ENCODE results near the gene DDX54. TPM values are rescaled to one million over a fixed set of nuclear protein-coding genes. Genes with fewer than 3 reads are reported as not detected.

Gene DDX54
- polyA plus RNA-seq, 1 donor, result 51.1 TPM

DNA sequence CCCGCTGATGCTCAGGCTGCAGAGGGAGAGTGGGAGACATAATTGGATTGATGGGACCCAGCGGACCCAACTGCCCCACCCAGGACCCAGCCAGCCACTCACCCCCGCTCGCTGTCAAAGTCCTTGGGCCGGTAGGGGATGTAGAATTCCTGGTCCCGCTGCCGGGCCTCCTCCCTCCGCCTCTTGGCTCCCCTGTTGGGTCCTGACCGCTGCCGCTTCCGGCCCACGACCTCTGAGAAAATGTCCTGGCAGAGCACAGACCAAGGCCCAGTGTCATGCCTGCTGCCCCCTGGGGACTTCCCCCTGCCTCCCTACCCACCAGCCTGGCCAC, 22.3 kb downstream of the DDX54 start:
- Histone ChIP-seq H3K9me3 (ENCODE audit: control insufficient read depth, low read depth, low read length) (no peaks in the 10 kb centered on the region), H3K27me3 (ENCODE audit: control insufficient read depth, insufficient read depth, low read length) (no peaks in the 10 kb centered on the region), H3K4me1 (ENCODE audit: control insufficient read depth, insufficient read depth, low read length) (no peaks in the 10 kb centered on the region), H3K27ac (ENCODE audit: low read length) (no peak overlapping the region), H3K36me3 (ENCODE audit: control insufficient read depth, insufficient read depth, low read length) (peaks cover 83% of the 10 kb centered on the region), H3K4me3 (ENCODE audit: low read length) (no peak overlapping the region)
- DNase-seq, result no peak
- WGBS (ENCODE audit: insufficient coverage, low lambda C conversion rate), result no CpG with 5 or more reads among the region's 12 CpGs

DNA sequence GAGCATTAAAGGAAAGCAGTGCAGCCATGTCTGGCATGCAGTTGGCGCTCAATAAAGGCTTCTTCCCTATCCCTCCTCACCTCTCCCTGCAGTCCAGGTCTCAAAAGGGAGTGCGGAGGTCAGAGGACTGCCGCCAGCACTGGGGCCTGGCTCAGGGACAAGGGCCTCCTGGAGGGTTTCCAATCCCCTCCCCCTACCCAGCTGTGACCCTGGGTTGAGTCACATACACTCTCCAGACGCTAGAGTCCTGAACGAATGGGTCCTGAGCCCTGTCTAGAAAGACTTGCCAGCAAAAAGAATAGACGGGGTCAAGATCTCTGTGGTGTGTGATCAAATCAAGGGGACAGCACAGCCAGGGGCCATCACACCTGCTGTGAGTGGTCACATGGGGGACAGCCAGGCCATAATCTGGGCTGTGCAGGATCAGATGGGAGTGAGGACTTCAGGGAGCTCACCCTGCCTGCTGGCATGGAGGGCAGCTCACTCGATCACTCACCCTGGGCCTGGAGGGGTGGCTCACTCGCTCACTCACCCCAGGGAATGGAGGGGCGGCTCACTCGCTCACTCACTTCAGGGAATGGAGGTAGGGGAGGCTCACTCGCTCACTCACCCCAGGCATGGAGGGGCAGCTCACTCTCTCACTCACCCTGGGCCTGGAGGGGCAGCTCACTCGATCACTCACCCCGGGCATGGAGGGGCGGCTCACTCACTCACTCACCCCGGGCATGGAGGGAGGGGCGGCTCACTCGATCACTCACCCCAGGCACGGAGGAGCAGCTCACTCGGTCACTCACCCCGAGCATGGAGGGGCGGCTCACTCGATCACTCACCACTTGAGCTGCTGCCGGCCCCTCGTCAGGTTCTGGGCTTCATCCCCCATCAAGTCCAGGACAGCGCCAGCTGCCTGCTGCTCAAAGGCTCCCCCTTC, 22.9 kb downstream of the DDX54 start:
- no CpG with 5 or more reads among the region's 25 CpGs for WGBS (ENCODE audit: insufficient coverage, low lambda C conversion rate)
- H3K4me3 ChIP-seq (ENCODE audit: low read length), result no peak overlapping the region
- no peak for DNase-seq
- H3K9me3 ChIP-seq (ENCODE audit: control insufficient read depth, low read depth, low read length), result no peaks in the 10 kb centered on the region
- H3K27ac ChIP-seq (ENCODE audit: low read length), result no peak overlapping the region
- peaks cover 83% of the 10 kb centered on the region for H3K36me3 ChIP-seq (ENCODE audit: control insufficient read depth, insufficient read depth, low read length)
- H3K4me1 ChIP-seq (ENCODE audit: control insufficient read depth, insufficient read depth, low read length), result no peaks in the 10 kb centered on the region
- H3K27me3 ChIP-seq (ENCODE audit: control insufficient read depth, insufficient read depth, low read length), result no peaks in the 10 kb centered on the region

DNA sequence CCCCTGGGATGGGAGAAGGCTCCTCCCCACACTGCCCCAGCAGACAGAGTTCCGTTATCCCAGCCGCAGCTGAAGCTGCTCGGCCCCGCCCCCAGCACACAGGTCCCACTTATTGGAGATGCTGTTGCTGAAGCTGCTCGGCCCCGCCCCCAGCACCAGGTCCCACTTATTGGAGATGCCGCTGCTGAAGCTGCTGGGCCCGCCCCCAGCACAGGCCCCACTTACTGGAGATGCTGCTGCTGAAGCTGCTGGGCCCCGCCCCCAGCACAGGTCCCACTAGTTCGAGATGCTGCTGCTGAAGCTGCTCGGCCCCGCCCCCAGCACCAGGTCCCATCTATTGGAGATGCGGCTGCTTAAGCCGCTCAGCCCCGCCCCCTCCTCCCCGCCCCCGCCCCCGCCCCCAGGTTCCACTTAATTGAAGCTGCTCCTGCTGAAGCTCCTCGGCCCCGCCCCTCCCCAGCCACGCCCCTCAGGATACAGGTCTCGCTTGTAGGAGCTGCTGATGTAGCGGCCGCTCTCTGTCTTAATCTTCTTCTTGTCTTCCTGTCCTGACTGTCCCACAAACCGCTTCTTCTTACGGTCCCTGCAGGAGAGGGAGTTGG, 23.8 kb downstream of the DDX54 start:
- H3K27ac ChIP-seq (ENCODE audit: low read length), result no peak overlapping the region
- no peak overlapping the region for H3K4me3 ChIP-seq (ENCODE audit: low read length)
- DNase-seq, result no peak
- H3K4me1 ChIP-seq (ENCODE audit: control insufficient read depth, insufficient read depth, low read length), result no peaks in the 10 kb centered on the region
- WGBS (ENCODE audit: insufficient coverage, low lambda C conversion rate), result no CpG with 5 or more reads among the region's 26 CpGs
- no peaks in the 10 kb centered on the region for H3K9me3 ChIP-seq (ENCODE audit: control insufficient read depth, low read depth, low read length)
- H3K27me3 ChIP-seq (ENCODE audit: control insufficient read depth, insufficient read depth, low read length), result no peaks in the 10 kb centered on the region
- peaks cover 80% of the 10 kb centered on the region for H3K36me3 ChIP-seq (ENCODE audit: control insufficient read depth, insufficient read depth, low read length)

DNA sequence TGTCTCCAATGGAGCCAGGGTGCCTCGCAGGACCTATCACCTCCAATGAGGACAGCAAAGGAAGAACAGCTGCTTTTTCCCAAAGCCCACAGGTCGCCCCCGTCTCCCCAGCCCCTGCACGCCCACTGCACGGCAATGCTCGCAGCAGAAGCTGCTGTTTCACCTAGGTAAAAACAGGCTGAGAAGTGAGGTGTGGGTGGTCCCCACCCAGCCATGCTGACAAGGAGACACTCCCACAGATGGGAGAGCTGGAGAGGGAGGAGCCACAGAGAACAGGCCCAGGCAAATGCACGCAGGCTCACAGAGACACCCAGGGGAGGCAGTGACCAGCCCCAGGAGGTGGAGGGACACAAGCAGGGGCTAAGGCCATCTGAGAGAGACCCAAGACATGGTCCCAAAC, 25.3 kb downstream of the DDX54 start:
- peaks cover 66% of the 10 kb centered on the region for H3K36me3 ChIP-seq (ENCODE audit: control insufficient read depth, insufficient read depth, low read length)
- no CpG with 5 or more reads among the region's 7 CpGs for WGBS (ENCODE audit: insufficient coverage, low lambda C conversion rate)
- H3K4me3 ChIP-seq (ENCODE audit: low read length), result no peak overlapping the region
- H3K27me3 ChIP-seq (ENCODE audit: control insufficient read depth, insufficient read depth, low read length), result peaks cover 11% of the 10 kb centered on the region
- no peak for DNase-seq
- no peak overlapping the region for H3K27ac ChIP-seq (ENCODE audit: low read length)
- no peaks in the 10 kb centered on the region for H3K9me3 ChIP-seq (ENCODE audit: control insufficient read depth, low read depth, low read length)
- H3K4me1 ChIP-seq (ENCODE audit: control insufficient read depth, insufficient read depth, low read length), result no peaks in the 10 kb centered on the region

DNA sequence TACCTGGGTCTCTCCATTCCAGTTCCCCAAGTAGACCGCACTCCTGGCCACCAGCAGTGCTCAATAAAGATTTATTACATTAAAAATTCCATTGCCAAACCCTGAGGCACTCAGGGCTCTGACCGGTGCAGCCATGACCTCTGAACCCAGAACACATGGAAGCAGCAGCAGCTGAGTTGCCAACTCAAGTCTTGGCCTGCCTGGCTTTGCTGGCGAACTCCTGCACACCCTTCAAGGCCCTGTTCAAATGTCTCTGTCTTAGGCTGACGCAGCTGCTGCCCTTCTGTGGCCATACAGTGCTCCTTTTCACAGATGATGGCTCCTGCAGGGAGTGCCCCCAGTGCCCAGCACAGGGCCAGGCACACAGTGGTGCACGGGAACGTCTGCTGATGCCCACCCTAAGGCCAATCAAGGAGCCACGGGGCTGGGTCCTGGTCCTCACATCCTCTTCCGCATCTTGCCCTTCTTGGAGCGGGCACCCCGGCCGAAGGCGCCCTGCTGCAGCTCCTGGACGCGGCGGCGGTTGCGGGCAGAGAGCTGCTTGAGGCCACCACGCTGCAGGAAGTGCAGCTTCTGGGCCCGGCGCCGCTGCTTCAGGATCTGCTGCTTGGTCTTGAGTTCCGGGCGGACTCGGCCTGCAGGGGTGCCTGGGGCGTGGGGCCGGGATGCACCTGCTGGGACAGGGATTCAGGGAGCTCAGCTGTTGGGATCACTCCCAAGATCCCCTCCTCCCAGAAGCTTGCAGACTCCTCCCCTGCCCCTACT, 26.7 kb downstream of the DDX54 start:
- no CpG with 5 or more reads among the region's 26 CpGs for WGBS (ENCODE audit: insufficient coverage, low lambda C conversion rate)
- DNase-seq, result no peak
- H3K4me3 ChIP-seq (ENCODE audit: low read length), result no peak overlapping the region
- peaks cover 24% of the 10 kb centered on the region for H3K27me3 ChIP-seq (ENCODE audit: control insufficient read depth, insufficient read depth, low read length)
- H3K9me3 ChIP-seq (ENCODE audit: control insufficient read depth, low read depth, low read length), result no peaks in the 10 kb centered on the region
- no peaks in the 10 kb centered on the region for H3K4me1 ChIP-seq (ENCODE audit: control insufficient read depth, insufficient read depth, low read length)
- no peak overlapping the region for H3K27ac ChIP-seq (ENCODE audit: low read length)
- peaks cover 60% of the 10 kb centered on the region for H3K36me3 ChIP-seq (ENCODE audit: control insufficient read depth, insufficient read depth, low read length)

DNA sequence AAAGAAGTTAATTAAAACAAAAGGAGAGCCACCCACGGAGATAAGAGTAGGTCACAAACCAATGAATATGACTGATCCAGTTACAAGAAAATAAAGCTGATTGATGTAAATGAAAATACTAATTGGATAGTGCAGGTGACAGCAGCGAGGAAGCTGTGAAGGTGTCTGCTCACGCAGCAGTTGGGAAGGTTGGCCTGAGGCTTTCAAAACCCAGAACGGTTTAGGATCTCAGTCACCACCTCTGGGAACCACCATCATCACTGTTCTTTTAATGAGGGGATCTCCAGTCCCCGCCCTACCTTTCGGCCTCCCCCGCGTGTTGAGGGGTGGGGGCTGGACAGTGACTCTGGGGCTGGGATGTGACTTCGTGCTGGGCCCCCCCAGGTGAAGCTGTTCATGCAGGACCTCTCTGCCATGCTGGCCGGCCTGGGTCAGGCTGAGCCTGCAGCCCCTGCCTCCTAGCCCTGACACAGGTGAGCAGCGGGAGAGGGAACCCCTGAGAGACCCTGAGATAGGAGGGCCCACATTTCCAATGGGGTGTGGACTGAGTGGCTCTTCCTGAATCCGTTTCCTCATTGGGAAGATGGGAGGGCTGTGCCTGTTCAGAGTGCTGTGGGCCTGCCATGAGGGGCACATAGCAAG, 27.9 kb downstream of the DDX54 start:
- H3K27me3 ChIP-seq (ENCODE audit: control insufficient read depth, insufficient read depth, low read length), result peaks cover 37% of the 10 kb centered on the region
- 100% methylated on average over 1 of the region's 12 CpGs for WGBS (ENCODE audit: insufficient coverage, low lambda C conversion rate)
- no peaks in the 10 kb centered on the region for H3K9me3 ChIP-seq (ENCODE audit: control insufficient read depth, low read depth, low read length)
- H3K27ac ChIP-seq (ENCODE audit: low read length), result no peak overlapping the region
- no peak for DNase-seq
- no peak overlapping the region for H3K4me3 ChIP-seq (ENCODE audit: low read length)
- peaks cover 47% of the 10 kb centered on the region for H3K36me3 ChIP-seq (ENCODE audit: control insufficient read depth, insufficient read depth, low read length)
- no peaks in the 10 kb centered on the region for H3K4me1 ChIP-seq (ENCODE audit: control insufficient read depth, insufficient read depth, low read length)

DNA sequence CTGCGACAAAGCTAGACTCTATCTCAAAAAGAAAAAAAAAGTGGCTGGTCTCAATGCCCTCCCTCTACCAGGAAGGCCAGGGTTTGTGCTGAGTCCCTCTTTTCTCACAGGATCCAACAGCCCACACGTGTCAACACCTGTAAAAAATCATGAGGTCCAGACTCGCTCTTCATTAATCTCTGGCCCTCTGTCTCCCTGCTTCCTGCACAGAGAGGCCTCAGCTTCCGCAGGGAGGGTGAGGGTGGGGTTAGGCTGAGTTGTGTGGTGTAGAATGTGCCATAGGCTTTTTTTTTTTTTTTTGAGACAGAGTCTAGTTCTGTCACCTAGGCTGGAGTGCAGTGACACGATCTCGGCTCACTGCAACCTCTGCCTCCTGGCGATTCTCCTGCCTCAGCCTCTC, 29.6 kb downstream of the DDX54 start:
- no peak for DNase-seq
- Histone ChIP-seq H3K4me1 (ENCODE audit: control insufficient read depth, insufficient read depth, low read length) (no peaks in the 10 kb centered on the region), H3K27me3 (ENCODE audit: control insufficient read depth, insufficient read depth, low read length) (peaks cover 52% of the 10 kb centered on the region)

DNA sequence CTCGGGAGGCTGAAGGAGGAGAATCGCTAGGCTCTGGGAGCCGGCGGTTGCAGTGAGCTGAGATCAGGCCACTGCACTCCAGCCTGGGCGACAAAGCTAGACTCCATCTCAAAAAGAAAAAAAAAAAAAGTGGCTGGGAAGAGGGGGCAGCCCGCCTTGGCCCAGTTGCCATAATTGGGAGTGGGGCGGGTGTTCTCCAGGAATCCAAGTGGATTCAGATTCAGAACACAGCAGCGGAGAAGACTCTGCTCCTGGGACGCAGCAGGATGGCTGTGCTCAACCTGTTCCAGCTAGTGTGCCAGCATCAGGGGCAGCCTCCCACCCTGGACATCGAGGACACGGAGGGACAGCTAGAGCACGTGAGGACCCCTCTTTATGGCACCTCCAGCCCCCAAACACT, 30.2 kb downstream of the DDX54 start:
- Histone ChIP-seq H3K9me3 (ENCODE audit: control insufficient read depth, low read depth, low read length) (no peaks in the 10 kb centered on the region), H3K36me3 (ENCODE audit: control insufficient read depth, insufficient read depth, low read length) (peaks cover 26% of the 10 kb centered on the region), H3K4me3 (ENCODE audit: low read length) (no peak overlapping the region), H3K27me3 (ENCODE audit: control insufficient read depth, insufficient read depth, low read length) (peaks cover 57% of the 10 kb centered on the region), H3K27ac (ENCODE audit: low read length) (no peak overlapping the region), H3K4me1 (ENCODE audit: control insufficient read depth, insufficient read depth, low read length) (no peaks in the 10 kb centered on the region)
- no peak for DNase-seq
- no CpG with 5 or more reads among the region's 12 CpGs for WGBS (ENCODE audit: insufficient coverage, low lambda C conversion rate)

More for the DNA sequence above, 29.6 kb downstream of the DDX54 start:
- Histone ChIP-seq H3K27ac (ENCODE audit: low read length) (no peak overlapping the region), H3K4me3 (ENCODE audit: low read length) (no peak overlapping the region), H3K36me3 (ENCODE audit: control insufficient read depth, insufficient read depth, low read length) (peaks cover 32% of the 10 kb centered on the region), H3K9me3 (ENCODE audit: control insufficient read depth, low read depth, low read length) (no peaks in the 10 kb centered on the region)
- no CpG with 5 or more reads among the region's 7 CpGs for whole genome bisulfite sequencing (ENCODE audit: insufficient coverage, low lambda C conversion rate)

DNA sequence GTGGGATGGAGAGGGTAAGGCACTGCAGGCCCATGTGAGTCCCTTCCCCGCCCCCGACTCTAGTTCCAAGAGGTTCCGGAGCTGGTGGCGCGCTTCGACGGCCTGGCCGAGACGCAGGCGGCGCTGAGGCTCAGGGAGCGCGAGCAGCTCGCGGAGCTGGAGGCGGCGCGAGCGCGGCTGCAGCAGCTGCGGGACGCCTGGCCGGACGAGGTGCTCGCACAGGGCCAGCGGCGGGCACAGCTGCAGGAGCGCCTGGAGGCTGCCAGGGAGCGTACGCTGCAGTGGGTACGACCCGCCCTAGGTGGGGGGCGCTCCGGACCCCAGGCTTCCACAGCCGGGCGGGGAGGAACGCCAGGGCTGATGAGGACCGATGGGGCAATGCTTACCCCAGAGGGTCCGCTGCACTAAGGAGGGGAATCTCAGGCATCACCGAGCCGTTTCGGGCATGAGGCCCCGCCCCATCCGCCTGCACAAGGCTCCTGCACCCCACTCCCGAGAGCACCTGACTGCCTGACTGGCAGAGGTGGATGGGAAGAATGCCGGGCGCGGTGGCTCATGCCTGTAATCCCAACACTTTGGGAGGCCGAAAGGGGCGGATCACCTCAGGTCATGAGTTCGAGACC, 30.8 kb downstream of the DDX54 start:
- H3K27me3 ChIP-seq (ENCODE audit: control insufficient read depth, insufficient read depth, low read length), result peaks cover 63% of the 10 kb centered on the region
- WGBS (ENCODE audit: insufficient coverage, low lambda C conversion rate), result no CpG with 5 or more reads among the region's 51 CpGs
- H3K4me3 ChIP-seq (ENCODE audit: low read length), result no peak overlapping the region

More for the DNA sequence above, 30.8 kb downstream of the DDX54 start:
- H3K9me3 ChIP-seq (ENCODE audit: control insufficient read depth, low read depth, low read length), result no peaks in the 10 kb centered on the region
- no peak overlapping the region for H3K27ac ChIP-seq (ENCODE audit: low read length)
- H3K36me3 ChIP-seq (ENCODE audit: control insufficient read depth, insufficient read depth, low read length), result peaks cover 20% of the 10 kb centered on the region
- peaks cover 3% of the 10 kb centered on the region for H3K4me1 ChIP-seq (ENCODE audit: control insufficient read depth, insufficient read depth, low read length)
- no peak for DNase-seq
